ENCODE results near the gene CHD1L. TPM values are rescaled to one million over a fixed set of nuclear protein-coding genes. Genes with fewer than 3 reads are reported as not detected.
"Not testable (repeated sequence)": the region's sequence is repeated elsewhere in the genome, so short reads cannot be mapped to it uniquely, and the experiment has no call there.

Gene CHD1L
- total RNA-seq (29.8 TPM), polyA plus RNA-seq (12.5 TPM)

GRCh38 chr1:147242449-147243227, at the start of gene CHD1L:
TSS of gene CHD1L (plus strand) at chr1:147242684. CDS start at chr1:147242704, 20 bp downstream.
- H3K36me3 ChIP-seq (ENCODE audit: insufficient read depth): no peaks in the 10 kb centered on the region
- H3K4me1 ChIP-seq (ENCODE audit: insufficient read depth): no peaks in the 10 kb centered on the region
- WGBS: under 1% methylated on average over 82 of the region's 82 CpGs
- H3K27ac ChIP-seq (ENCODE audit: low read depth): peak within 1 kb of the TSS; percentile 64
- peak within 1 kb of the TSS; percentile 77 for H3K4me3 ChIP-seq (ENCODE audit: low read depth, low read length)
- peak; percentile 84 for DNase-seq (ENCODE audit: extremely low spot score)

- not testable (repeated sequence) for DNase-seq (ENCODE audit: extremely low spot score); H3K4me1 ChIP-seq (ENCODE audit: insufficient read depth); H3K36me3 ChIP-seq (ENCODE audit: insufficient read depth); H3K27ac ChIP-seq (ENCODE audit: low read depth); H3K4me3 ChIP-seq (ENCODE audit: low read depth, low read length)
- 61% methylated on average over 3 of the region's 3 CpGs for WGBS
These were observed 45.2 kb upstream of the CHD1L start for GRCh38 chr1:147197324-147197723.

GRCh38 chr1:147201276-147201675, 41.2 kb upstream of the CHD1L start:
- Histone ChIP-seq H3K27ac (ENCODE audit: low read depth) (no peak overlapping the region), H3K4me1 (ENCODE audit: insufficient read depth) (no peaks in the 10 kb centered on the region), H3K4me3 (ENCODE audit: low read depth, low read length) (no peak overlapping the region), H3K36me3 (ENCODE audit: insufficient read depth) (no peaks in the 10 kb centered on the region)
- no peak for DNase-seq (ENCODE audit: extremely low spot score)
- WGBS: 90% methylated on average over 4 of the region's 4 CpGs

GRCh38 chr1:147201786-147202185, 40.7 kb upstream of the CHD1L start:
- Histone ChIP-seq H3K4me3 (ENCODE audit: low read depth, low read length) (no peak overlapping the region), H3K36me3 (ENCODE audit: insufficient read depth) (no peaks in the 10 kb centered on the region), H3K27ac (ENCODE audit: low read depth) (no peak overlapping the region), H3K4me1 (ENCODE audit: insufficient read depth) (no peaks in the 10 kb centered on the region)
- DNase-seq (ENCODE audit: extremely low spot score): no peak
- 96% methylated on average over 1 of the region's 1 CpG for WGBS

- DNase-seq (ENCODE audit: extremely low spot score): no peak
- Histone ChIP-seq H3K4me3 (ENCODE audit: low read depth, low read length) (no peak overlapping the region), H3K4me1 (ENCODE audit: insufficient read depth) (no peaks in the 10 kb centered on the region), H3K36me3 (ENCODE audit: insufficient read depth) (no peaks in the 10 kb centered on the region), H3K27ac (ENCODE audit: low read depth) (no peak overlapping the region)
- WGBS: 71% methylated on average over 2 of the region's 2 CpGs
These were observed 39.9 kb upstream of the CHD1L start for GRCh38 chr1:147202576-147202975.

- Histone ChIP-seq H3K4me3 (ENCODE audit: low read depth, low read length) (no peak overlapping the region), H3K4me1 (ENCODE audit: insufficient read depth) (no peaks in the 10 kb centered on the region), H3K36me3 (ENCODE audit: insufficient read depth) (no peaks in the 10 kb centered on the region), H3K27ac (ENCODE audit: low read depth) (no peak overlapping the region)
- WGBS: 92% methylated on average over 3 of the region's 3 CpGs
- DNase-seq (ENCODE audit: extremely low spot score): no peak
These were observed 38.4 kb upstream of the CHD1L start for GRCh38 chr1:147204080-147204479.

- Histone ChIP-seq H3K36me3 (ENCODE audit: insufficient read depth) (no peaks in the 10 kb centered on the region), H3K4me1 (ENCODE audit: insufficient read depth) (no peaks in the 10 kb centered on the region), H3K4me3 (ENCODE audit: low read depth, low read length) (no peak overlapping the region), H3K27ac (ENCODE audit: low read depth) (no peak overlapping the region)
- no peak for DNase-seq (ENCODE audit: extremely low spot score)
- WGBS: 79% methylated on average over 1 of the region's 1 CpG
These were observed 35.3 kb upstream of the CHD1L start for GRCh38 chr1:147207192-147207591.

- Histone ChIP-seq H3K4me1 (ENCODE audit: insufficient read depth) (no peaks in the 10 kb centered on the region), H3K4me3 (ENCODE audit: low read depth, low read length) (no peak overlapping the region), H3K36me3 (ENCODE audit: insufficient read depth) (no peaks in the 10 kb centered on the region), H3K27ac (ENCODE audit: low read depth) (no peak overlapping the region)
- WGBS: 94% methylated on average over 7 of the region's 7 CpGs
- no peak for DNase-seq (ENCODE audit: extremely low spot score)
These were observed 33.9 kb upstream of the CHD1L start for GRCh38 chr1:147208619-147209018.

- Histone ChIP-seq H3K4me3 (ENCODE audit: low read depth, low read length) (no peak overlapping the region), H3K36me3 (ENCODE audit: insufficient read depth) (no peaks in the 10 kb centered on the region), H3K4me1 (ENCODE audit: insufficient read depth) (no peaks in the 10 kb centered on the region), H3K27ac (ENCODE audit: low read depth) (no peak overlapping the region)
- no peak for DNase-seq (ENCODE audit: extremely low spot score)
- WGBS: 83% methylated on average over 3 of the region's 3 CpGs
These were observed 32.4 kb upstream of the CHD1L start for GRCh38 chr1:147209825-147210821.

- Histone ChIP-seq H3K4me3 (ENCODE audit: low read depth, low read length) (no peak overlapping the region), H3K4me1 (ENCODE audit: insufficient read depth) (no peaks in the 10 kb centered on the region), H3K36me3 (ENCODE audit: insufficient read depth) (no peaks in the 10 kb centered on the region), H3K27ac (ENCODE audit: low read depth) (no peak overlapping the region)
- 78% methylated on average over 2 of the region's 2 CpGs for WGBS
- no peak for DNase-seq (ENCODE audit: extremely low spot score)
These were observed 31.5 kb upstream of the CHD1L start for GRCh38 chr1:147210987-147211386.

GRCh38 chr1:147211577-147211976, 30.9 kb upstream of the CHD1L start:
- H3K36me3 ChIP-seq (ENCODE audit: insufficient read depth): no peaks in the 10 kb centered on the region
- 92% methylated on average over 2 of the region's 2 CpGs for WGBS

GRCh38 chr1:147213271-147213670, 29.2 kb upstream of the CHD1L start:
- Histone ChIP-seq H3K4me3 (ENCODE audit: low read depth, low read length) (no peak overlapping the region), H3K4me1 (ENCODE audit: insufficient read depth) (no peaks in the 10 kb centered on the region), H3K36me3 (ENCODE audit: insufficient read depth) (no peaks in the 10 kb centered on the region), H3K27ac (ENCODE audit: low read depth) (no peak overlapping the region)
- DNase-seq (ENCODE audit: extremely low spot score): no peak

More at GRCh38 chr1:147211577-147211976, 30.9 kb upstream of the CHD1L start:
- H3K4me1 ChIP-seq (ENCODE audit: insufficient read depth): no peaks in the 10 kb centered on the region
- no peak overlapping the region for H3K4me3 ChIP-seq (ENCODE audit: low read depth, low read length)
- H3K27ac ChIP-seq (ENCODE audit: low read depth): no peak overlapping the region
- DNase-seq (ENCODE audit: extremely low spot score): no peak

GRCh38 chr1:147214325-147214724, 28.2 kb upstream of the CHD1L start:
- H3K36me3 ChIP-seq (ENCODE audit: insufficient read depth): no peaks in the 10 kb centered on the region
- WGBS: 61% methylated on average over 7 of the region's 7 CpGs

More at GRCh38 chr1:147214325-147214724, 28.2 kb upstream of the CHD1L start:
- Histone ChIP-seq H3K27ac (ENCODE audit: low read depth) (no peak overlapping the region), H3K4me3 (ENCODE audit: low read depth, low read length) (no peak overlapping the region), H3K4me1 (ENCODE audit: insufficient read depth) (no peaks in the 10 kb centered on the region)
- no peak for DNase-seq (ENCODE audit: extremely low spot score)

Data from urinary bladder (tissue), 4 donors.